EH (cell line): ENCODE data around the gene ERG.
A peak's percentile ranks its signal among the peaks of the same experiment; 100 is the strongest.

Experiments used
- DNase-seq: peaks from one replicate; pipeline ENCODE4 v3.0.0-alpha.2; 2015; ENCODE audit warnings: low read depth

Gene ERG

GRCh38 chr21:38388647-38389353 lies 109.5 kb downstream of the ERG start:
- no peak for DNase-seq

GRCh38 chr21:38388203-38388602 lies 110.1 kb downstream of the ERG start:
- peak; percentile 35 for DNase-seq

GRCh38 chr21:38386967-38387366 lies 111.3 kb downstream of the ERG start:
- peak; percentile 27 for DNase-seq

- no peak for DNase-seq
Measured at GRCh38 chr21:38385427-38386175, 112.7 kb downstream of the ERG start.

GRCh38 chr21:38384675-38385426 lies 113.4 kb downstream of the ERG start:
- no peak for DNase-seq

GRCh38 chr21:38384238-38384560 lies 114.1 kb downstream of the ERG start:
- no peak for DNase-seq

- DNase-seq = no peak
Measured at GRCh38 chr21:38383411-38384237, 114.7 kb downstream of the ERG start.

- DNase-seq = peak; percentile 35
Measured at GRCh38 chr21:38380481-38381137, 117.7 kb downstream of the ERG start.

GRCh38 chr21:38379147-38379546 lies 119.1 kb downstream of the ERG start:
- DNase-seq = peak; percentile 29

GRCh38 chr21:38377165-38378088 lies 120.8 kb downstream of the ERG start:
- DNase-seq = peak; percentile 4

- DNase-seq = no peak
Measured at GRCh38 chr21:38376693-38377092, 121.6 kb downstream of the ERG start.

GRCh38 chr21:38376235-38376634 lies 122.0 kb downstream of the ERG start:
- DNase-seq = no peak

- DNase-seq = no peak
Measured at GRCh38 chr21:38367646-38368045, 130.6 kb downstream of the ERG start.

GRCh38 chr21:38365521-38365920 lies 132.8 kb downstream of the ERG start:
- no peak for DNase-seq

GRCh38 chr21:38363693-38364092 lies 134.6 kb downstream of the ERG start:
- DNase-seq = no peak

- no peak for DNase-seq
Measured at GRCh38 chr21:38361324-38361723, 137.0 kb downstream of the ERG start.

- DNase-seq = no peak
Measured at GRCh38 chr21:38359835-38360234, 138.4 kb downstream of the ERG start.

GRCh38 chr21:38359090-38359489 lies 139.2 kb downstream of the ERG start:
- DNase-seq = no peak

- DNase-seq = no peak
Measured at GRCh38 chr21:38358666-38359065, 139.6 kb downstream of the ERG start.

GRCh38 chr21:38358098-38358497 lies 140.2 kb downstream of the ERG start:
- DNase-seq = no peak
